Brain microvascular endothelial cell (primary cell): Measurements from ENCODE around the gene EIF4G1.

ENCODE experiments used
- DNase-seq: peaks from one replicate; pipeline ENCODE4 v3.0.0-alpha.2; 2020
- H3K27ac ChIP-seq: fragments of 250-450 bp; sonication (Bioruptor Pico); 2 replicates; pipeline ENCODE4 v1.5.1; 2020; ENCODE audit warnings: mild to moderate bottlenecking, moderate library complexity
- H3K27me3 ChIP-seq: fragments of 250-450 bp; sonication (Bioruptor Pico); replicated peaks from 2 replicates; pipeline ENCODE4 v1.5.1; 2020; ENCODE audit warnings: mild to moderate bottlenecking
- H3K36me3 ChIP-seq: fragments of 250-450 bp; sonication (Bioruptor Pico); replicated peaks from 2 replicates; pipeline ENCODE4 v1.5.1; 2020; ENCODE audit warnings: mild to moderate bottlenecking
- H3K4me3 ChIP-seq: 2 replicates; pipeline ENCODE4 v1.5.1; 2011; ENCODE audit warnings: low read depth, mild to moderate bottlenecking, control low read depth, low read length, moderate library complexity
- CTCF ChIP-seq: IDR thresholded peaks from 2 replicates; pipeline ENCODE4 v1.5.1; 2011; ENCODE audit warnings: low read depth, mild to moderate bottlenecking, moderate library complexity, low read length, control low read depth, inconsistent platforms; ENCODE audit errors: missing control alignments
- in situ Hi-C: cut with HindIII; loops from 2 replicates; pipeline ENCODE4 v1.10.0; 2017; ENCODE audit warnings: low sequenced_read_pairs, low pct_ligation_motif_present

The EIF4G1 gene

GRCh38 chr3:184308744-184309143, 5.7 kb upstream of the EIF4G1 start:
- Histone ChIP-seq H3K36me3 (peaks cover 57% of the 10 kb centered on the region), H3K4me3 (no peak overlapping the region), H3K27me3 (no peaks in the 10 kb centered on the region), H3K27ac (no peak overlapping the region)
- TF ChIP-seq CTCF: peak; percentile 4
- DNase-seq: no peak
- in situ Hi-C loops: no loop called here

DNA sequence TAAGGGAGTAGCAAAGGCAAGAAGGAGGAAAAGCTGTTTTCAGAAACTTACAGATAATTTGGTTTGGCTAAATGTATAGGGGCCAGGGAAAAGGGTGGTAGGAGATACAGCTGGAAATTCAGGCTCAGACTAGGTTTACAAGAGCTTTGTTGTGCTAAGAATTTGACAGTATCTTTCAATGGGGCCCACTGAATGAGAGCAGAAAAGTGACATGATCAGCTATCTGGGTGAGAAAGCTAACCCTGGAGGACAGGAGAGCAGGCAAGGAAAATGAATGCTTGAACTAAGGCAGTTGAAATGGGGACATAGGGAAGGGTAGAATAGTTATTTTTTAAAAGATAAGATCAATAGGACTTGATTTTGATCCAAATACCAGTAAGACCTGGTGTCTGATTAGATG, 2.8 kb upstream of the EIF4G1 start:
- in situ Hi-C loops: no loop called here
- H3K36me3 ChIP-seq: peaks cover 31% of the 10 kb centered on the region

GRCh38 chr3:184314700-184315542, 515 bp downstream of the EIF4G1 start:
- no peak for TF ChIP-seq CTCF
- peak; percentile 47 for DNase-seq
- in situ Hi-C loops: no loop called here
- H3K27me3 ChIP-seq: no peaks in the 10 kb centered on the region
- peak overlapping the region; percentile 95 for H3K27ac ChIP-seq
- peaks cover 30% of the 10 kb centered on the region for H3K36me3 ChIP-seq
- H3K4me3 ChIP-seq: peak overlapping the region; percentile 87

More for the DNA sequence above, 2.8 kb upstream of the EIF4G1 start:
- TF ChIP-seq CTCF: no peak
- Histone ChIP-seq H3K27me3 (no peaks in the 10 kb centered on the region), H3K27ac (no peak overlapping the region), H3K4me3 (no peak overlapping the region)
- no peak for DNase-seq

GRCh38 chr3:184315543-184315867, 1.1 kb downstream of the EIF4G1 start:
- TF ChIP-seq CTCF: no peak
- H3K36me3 ChIP-seq: peaks cover 33% of the 10 kb centered on the region
- in situ Hi-C loops: no loop called here
- no peak for DNase-seq
- H3K4me3 ChIP-seq: peak overlapping the region; percentile 87
- H3K27me3 ChIP-seq: no peaks in the 10 kb centered on the region
- peak overlapping the region; percentile 95 for H3K27ac ChIP-seq

GRCh38 chr3:184315871-184316661, 1.7 kb downstream of the EIF4G1 start:
- Histone ChIP-seq H3K27me3 (no peaks in the 10 kb centered on the region), H3K27ac (peak overlapping the region; percentile 9), H3K36me3 (peaks cover 38% of the 10 kb centered on the region), H3K4me3 (peak overlapping the region; percentile 87)
- no peak for TF ChIP-seq CTCF
- no peak for DNase-seq
- in situ Hi-C loops: no loop called here
